GM12864 (cell line): ENCODE measurements around the gene CDR2.

Experiments
- DNase-seq: peaks from one replicate; pipeline ENCODE4 v3.0.0-alpha.2; 2011; ENCODE audit warnings: low read depth
- H3K4me3 ChIP-seq: 2 replicates; pipeline ENCODE4 v1.5.1; 2011; ENCODE audit warnings: mild to moderate bottlenecking, low read depth, low read length, control low read depth
- CTCF ChIP-seq: IDR thresholded peaks from 2 replicates; pipeline ENCODE4 v1.5.1; 2011; ENCODE audit warnings: low read depth, mild to moderate bottlenecking, moderate library complexity, low read length, control low read depth, inconsistent platforms; ENCODE audit errors: missing control alignments

Gene CDR2

GRCh38 chr16:22360963-22361659, 13.3 kb downstream of the CDR2 start:
- no peak overlapping the region for H3K4me3 ChIP-seq
- no peak for TF ChIP-seq CTCF
- no peak for DNase-seq

GRCh38 chr16:22359679-22360078, 14.7 kb downstream of the CDR2 start:
- no peak overlapping the region for H3K4me3 ChIP-seq
- no peak for TF ChIP-seq CTCF
- DNase-seq, result no peak

GRCh38 chr16:22358000-22358399, 16.4 kb downstream of the CDR2 start:
- TF ChIP-seq CTCF, result no peak
- no peak overlapping the region for H3K4me3 ChIP-seq
- DNase-seq, result no peak

GRCh38 chr16:22357635-22357971, 16.8 kb downstream of the CDR2 start:
- TF ChIP-seq CTCF, result no peak
- DNase-seq, result peak; percentile 53
- H3K4me3 ChIP-seq, result no peak overlapping the region

GRCh38 chr16:22356930-22357634, 17.3 kb downstream of the CDR2 start:
- no peak for DNase-seq
- no peak overlapping the region for H3K4me3 ChIP-seq
- no peak for TF ChIP-seq CTCF

- H3K4me3 ChIP-seq, result no peak overlapping the region
- peak; percentile 30 for DNase-seq
- no peak for TF ChIP-seq CTCF
Measured at GRCh38 chr16:22355487-22355908, 18.9 kb downstream of the CDR2 start.
